Thyroid gland (tissue), 4 donors: Measurements from ENCODE around the gene RALGPS2.

Source experiments
- CTCF ChIP-seq, 6 experiments: fragments of 200-600 bp in 3 of 6; fragments of 450-650 bp in 3 of 6; sonication (generic) in 3 of 6; IDR thresholded peaks; one replicate each; pipeline ENCODE4 v1.5.1; 2016 to 2019; ENCODE audit warnings: antibody characterized with exemption in 6 of 6, mild to moderate bottlenecking in 2 of 6, inconsistent platforms in 1 of 6, moderate library complexity in 1 of 6
- POLR2A ChIP-seq, 2 donors: fragments of 450-650 bp; IDR thresholded peaks; one replicate each; pipeline ENCODE4 v1.6.1; 2017; ENCODE audit warnings: antibody characterized with exemption in 2 of 2, mild to moderate bottlenecking in 2 of 2, moderate library complexity in 1 of 2

- no peak for TF ChIP-seq POLR2A (IDR thresholded peaks at IDR 0.05)
- TF ChIP-seq CTCF (IDR thresholded peaks at IDR 0.05): no peak
These were observed 532 bp downstream of the RALGPS2 start for GRCh38 chr1:178725466-178726086.
